Calu3 (cell line): ENCODE results near the gene ZFAND4. TPM values are rescaled to one million over a fixed set of nuclear protein-coding genes. Genes with fewer than 3 reads are reported as not detected.
"Not testable (repeated sequence)": the region's sequence is repeated elsewhere in the genome, so short reads cannot be mapped to it uniquely, and the experiment has no call there.

Experiments used
- BruUV-seq: library from RNA; stranded (reverse); fragments of 400-500 nt; replicated peaks from 2 replicates; lab custom pipeline; 2021; lab: Mats Ljungman, UMichigan
- CTCF ChIA-PET: fragments of 300-600 bp; sonication (Branson Sonifier 250); formaldehyde crosslinking; loops from one replicate; lab custom pipeline; 2022; ENCODE audit warnings: antibody characterized with exemption; lab: Charles Lee
- DNase-seq: peaks from one replicate; pipeline ENCODE4 v3.0.0; 2022
- H3K27ac Mint-ChIP-seq: one replicate; pipeline ENCODE4 v1.8.0; 2022; ENCODE audit warnings: mixed read lengths; ENCODE audit not compliant: unreplicated experiment
- H3K27me3 Mint-ChIP-seq: one replicate; pipeline ENCODE4 v1.8.0; 2022; ENCODE audit warnings: mixed read lengths; ENCODE audit not compliant: unreplicated experiment
- H3K36me3 Mint-ChIP-seq: one replicate; pipeline ENCODE4 v1.8.0; 2022; ENCODE audit warnings: mild to moderate bottlenecking, moderate library complexity, mixed read lengths; ENCODE audit not compliant: insufficient read depth, unreplicated experiment
- H3K4me1 Mint-ChIP-seq: one replicate; pipeline ENCODE4 v1.8.0; 2022; ENCODE audit warnings: mild to moderate bottlenecking, low read depth, mixed read lengths; ENCODE audit not compliant: unreplicated experiment
- H3K4me3 Mint-ChIP-seq: one replicate; pipeline ENCODE4 v1.8.0; 2022; ENCODE audit warnings: mild to moderate bottlenecking, low read depth, moderate library complexity, mixed read lengths; ENCODE audit not compliant: unreplicated experiment
- H3K9me3 Mint-ChIP-seq: one replicate; pipeline ENCODE4 v1.8.0; 2022; ENCODE audit warnings: low read depth, mixed read lengths; ENCODE audit not compliant: unreplicated experiment
- CTCF ChIP-seq: fragments of 200-600 bp; IDR thresholded peaks from one replicate; pipeline ENCODE4 v1.8.0; 2022; ENCODE audit warnings: antibody characterized with exemption; ENCODE audit not compliant: unreplicated experiment
- intact Hi-C: fragments of 100-400 bp; cut with micrococcal nuclease; formaldehyde crosslinking; loops from one replicate; pipeline ENCODE4 v1.10.0; 2022; ENCODE audit not compliant: unreplicated experiment
- total RNA-seq: library from RNA; stranded (reverse); gene quantifications from 2 replicates; pipeline ENCODE4 v1.2.3, GENCODE V29; 2022

ZFAND4 gene
- total RNA-seq, 1 experiment from 2014 or later = 7.5 TPM

- intact Hi-C loops = no loop called here
- peaks cover 29% of the 10 kb centered on the region for H3K4me1 Mint-ChIP-seq
- no peak for TF ChIP-seq CTCF
Measured at GRCh38 chr10:45578384-45578971, 94.1 kb downstream of the ZFAND4 start.

DNA sequence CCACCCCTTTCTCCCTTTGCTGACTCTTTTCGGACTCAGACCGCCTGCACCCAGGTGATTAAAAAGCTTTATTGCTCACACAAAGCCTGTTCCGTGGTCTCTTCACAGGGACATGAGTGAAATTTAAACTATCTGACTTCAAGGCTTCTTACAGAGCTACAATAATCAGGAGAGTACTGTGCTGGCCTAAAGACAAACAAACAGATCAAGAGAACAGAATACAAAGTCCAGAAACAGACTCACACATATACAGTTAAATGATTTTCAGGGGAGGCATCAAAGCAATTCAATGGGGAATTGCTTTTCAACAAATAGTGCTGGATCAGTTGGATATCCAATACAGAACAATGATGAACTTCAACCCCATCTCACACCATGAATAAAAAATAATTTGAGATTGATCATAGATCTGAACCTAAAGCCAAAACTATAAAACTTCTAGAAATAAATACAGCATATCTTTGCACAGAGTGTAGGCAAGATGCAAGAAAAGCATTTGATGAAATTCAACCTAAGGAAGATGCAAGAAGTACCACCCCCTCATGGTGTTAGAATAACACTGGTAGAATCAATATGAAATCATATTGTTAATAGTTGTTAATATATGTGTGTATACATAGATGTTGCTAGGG is 96.5 kb downstream of the ZFAND4 start:
- no peak overlapping the region for H3K4me3 Mint-ChIP-seq
- no peaks in the 10 kb centered on the region for H3K27me3 Mint-ChIP-seq
- no peaks in the 10 kb centered on the region for H3K9me3 Mint-ChIP-seq
- no peaks in the 10 kb centered on the region for H3K36me3 Mint-ChIP-seq
- H3K4me1 Mint-ChIP-seq = peaks cover 9% of the 10 kb centered on the region
- CTCF ChIA-PET = no interaction called here
- no peak for TF ChIP-seq CTCF
- DNase-seq = no peak
- no peak overlapping the region for H3K27ac Mint-ChIP-seq
- intact Hi-C loops = no loop called here
- BruUV-seq = no TSS peak

More at GRCh38 chr10:45578384-45578971, 94.1 kb downstream of the ZFAND4 start:
- H3K27ac Mint-ChIP-seq = no peak overlapping the region
- H3K4me3 Mint-ChIP-seq = no peak overlapping the region
- no peak for DNase-seq
- no peaks in the 10 kb centered on the region for H3K9me3 Mint-ChIP-seq
- CTCF ChIA-PET = no interaction called here
- no TSS peak for BruUV-seq
- no peaks in the 10 kb centered on the region for H3K36me3 Mint-ChIP-seq
- no peaks in the 10 kb centered on the region for H3K27me3 Mint-ChIP-seq

DNA sequence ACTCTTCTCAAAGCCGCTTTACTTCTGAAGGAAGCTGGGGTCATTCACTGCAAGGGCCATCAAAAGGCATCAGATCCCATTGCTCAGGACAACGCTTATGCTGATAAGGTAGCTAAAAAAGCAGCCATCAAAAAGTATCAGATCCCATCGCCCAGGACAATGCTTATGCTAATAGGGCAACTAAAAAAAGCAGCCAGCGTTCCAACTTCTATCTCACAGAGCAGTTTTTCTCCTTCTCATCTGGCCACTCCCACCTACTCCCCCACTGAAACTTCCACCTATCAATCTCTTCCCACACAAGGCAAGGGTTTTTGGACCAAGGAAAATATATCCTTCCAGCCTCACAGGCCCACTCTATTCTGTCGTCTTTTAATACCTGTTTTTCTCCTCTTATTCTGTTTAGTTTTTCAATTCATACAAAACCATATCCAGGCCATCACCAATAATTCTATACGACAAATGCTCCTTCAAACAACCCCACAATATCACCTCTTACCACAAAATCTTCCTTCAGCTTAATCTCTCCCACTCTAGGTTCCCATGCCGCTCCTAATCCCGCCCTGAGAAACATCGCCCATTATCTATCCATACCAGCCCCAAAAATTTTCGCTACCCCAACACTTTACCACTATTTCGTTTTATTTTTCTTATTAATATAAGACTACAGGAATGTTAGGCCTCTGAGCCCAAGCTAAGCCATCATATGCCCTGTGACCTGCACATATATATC is 97.4 kb downstream of the ZFAND4 start:
- not testable (repeated sequence) for H3K4me1 Mint-ChIP-seq

GRCh38 chr10:45569471-45569870 is 103.1 kb downstream of the ZFAND4 start:
- TF ChIP-seq CTCF = no peak
- no TSS peak for BruUV-seq
- intact Hi-C loops = no loop called here
- CTCF ChIA-PET = no interaction called here
- H3K4me1 Mint-ChIP-seq = no peaks in the 10 kb centered on the region
- H3K9me3 Mint-ChIP-seq = no peaks in the 10 kb centered on the region
- no peaks in the 10 kb centered on the region for H3K27me3 Mint-ChIP-seq
- no peak overlapping the region for H3K4me3 Mint-ChIP-seq
- H3K27ac Mint-ChIP-seq = no peak overlapping the region
- no peaks in the 10 kb centered on the region for H3K36me3 Mint-ChIP-seq
- DNase-seq = no peak

More for the DNA sequence above, 97.4 kb downstream of the ZFAND4 start:
- H3K36me3 Mint-ChIP-seq, BruUV-seq, H3K4me3 Mint-ChIP-seq, DNase-seq, intact Hi-C loops, H3K9me3 Mint-ChIP-seq, H3K27ac Mint-ChIP-seq, H3K27me3 Mint-ChIP-seq, CTCF ChIA-PET: not testable (repeated sequence)
